22Rv1 (cell line): Measurements from ENCODE around the gene HSPA2.

Experiments used
- H3K27ac ChIP-seq: fragments of 450-650 bp; 2 replicates; pipeline ENCODE4 v1.5.1; 2017
- ZFX ChIP-seq: fragments of 450-650 bp; IDR thresholded peaks from 2 replicates; pipeline ENCODE4 v1.6.1; 2017; ENCODE audit warnings: antibody characterized with exemption, borderline replicate concordance
- TF ChIP-seq, protein P1 (sequence below): fragments of 450-650 bp; IDR thresholded peaks from 2 replicates; pipeline ENCODE4 v1.5.1; 2017; ENCODE audit warnings: mild to moderate bottlenecking

HSPA2 gene

DNA sequence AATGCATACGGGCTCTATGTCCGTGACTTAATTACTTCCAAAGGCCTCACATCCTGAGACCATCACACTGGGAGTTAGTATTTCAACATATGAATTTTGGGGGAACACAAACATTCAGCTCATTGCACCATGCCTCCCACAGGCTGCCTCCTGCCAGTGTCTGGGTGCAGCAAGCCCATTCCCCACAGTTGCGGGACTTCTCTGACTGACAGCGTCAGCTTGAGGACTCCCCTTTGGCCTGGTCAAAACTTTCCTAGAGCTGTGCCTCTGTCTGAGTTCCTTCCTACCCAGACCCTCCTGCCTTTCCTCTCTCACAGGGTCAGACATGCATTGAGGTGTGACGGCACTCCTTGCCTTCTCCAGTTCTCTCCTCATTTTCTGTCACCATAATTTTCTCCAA is 36.7 kb downstream of the HSPA2 start:
- no peak overlapping the region for H3K27ac ChIP-seq
- TF ChIP-seq ZFX: no peak
- TF ChIP-seq, protein P1, sequence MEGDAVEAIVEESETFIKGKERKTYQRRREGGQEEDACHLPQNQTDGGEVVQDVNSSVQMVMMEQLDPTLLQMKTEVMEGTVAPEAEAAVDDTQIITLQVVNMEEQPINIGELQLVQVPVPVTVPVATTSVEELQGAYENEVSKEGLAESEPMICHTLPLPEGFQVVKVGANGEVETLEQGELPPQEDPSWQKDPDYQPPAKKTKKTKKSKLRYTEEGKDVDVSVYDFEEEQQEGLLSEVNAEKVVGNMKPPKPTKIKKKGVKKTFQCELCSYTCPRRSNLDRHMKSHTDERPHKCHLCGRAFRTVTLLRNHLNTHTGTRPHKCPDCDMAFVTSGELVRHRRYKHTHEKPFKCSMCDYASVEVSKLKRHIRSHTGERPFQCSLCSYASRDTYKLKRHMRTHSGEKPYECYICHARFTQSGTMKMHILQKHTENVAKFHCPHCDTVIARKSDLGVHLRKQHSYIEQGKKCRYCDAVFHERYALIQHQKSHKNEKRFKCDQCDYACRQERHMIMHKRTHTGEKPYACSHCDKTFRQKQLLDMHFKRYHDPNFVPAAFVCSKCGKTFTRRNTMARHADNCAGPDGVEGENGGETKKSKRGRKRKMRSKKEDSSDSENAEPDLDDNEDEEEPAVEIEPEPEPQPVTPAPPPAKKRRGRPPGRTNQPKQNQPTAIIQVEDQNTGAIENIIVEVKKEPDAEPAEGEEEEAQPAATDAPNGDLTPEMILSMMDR: no peak

DNA sequence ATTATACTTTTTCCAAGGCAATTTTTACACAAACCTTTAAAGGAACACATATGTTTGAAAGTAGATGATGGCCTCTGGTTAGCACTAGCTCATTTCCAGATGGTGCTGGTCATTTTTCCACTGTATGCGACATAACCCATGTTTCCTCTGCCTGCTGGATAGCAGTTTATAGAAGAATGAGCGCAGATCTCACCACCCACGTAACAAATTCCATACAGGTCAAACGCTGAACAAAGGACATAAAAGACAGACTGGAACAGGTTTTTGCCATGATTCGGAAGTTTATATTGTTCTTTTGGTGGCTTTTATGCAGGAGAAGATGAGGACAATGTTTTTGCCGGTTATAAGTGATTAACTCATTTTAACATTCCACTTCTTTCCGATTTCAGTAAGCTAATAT is 39.9 kb downstream of the HSPA2 start:
- H3K27ac ChIP-seq: no peak overlapping the region
- TF ChIP-seq, protein P1: no peak
- TF ChIP-seq ZFX: no peak

DNA sequence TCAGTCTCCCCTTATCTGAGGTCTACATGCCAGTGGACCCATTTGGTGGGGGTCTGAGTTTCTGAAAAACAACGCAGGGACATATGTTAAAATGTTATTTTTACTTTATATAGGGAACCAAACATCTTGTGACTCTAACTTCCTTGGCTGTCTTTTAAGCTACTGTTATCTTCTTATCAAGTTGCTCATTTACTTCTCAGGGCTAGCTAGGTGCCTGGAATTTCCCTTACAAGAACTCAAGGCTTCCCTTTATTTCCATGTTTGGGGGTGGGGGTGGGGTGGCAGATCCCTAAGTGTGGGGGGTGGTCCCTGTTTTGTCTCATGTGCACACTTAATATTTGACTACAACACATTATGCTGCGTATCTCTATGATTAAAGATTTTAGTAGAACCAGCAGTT is 40.8 kb downstream of the HSPA2 start:
- H3K27ac ChIP-seq: no peak overlapping the region
- TF ChIP-seq, protein P1: no peak
- TF ChIP-seq ZFX: no peak

DNA sequence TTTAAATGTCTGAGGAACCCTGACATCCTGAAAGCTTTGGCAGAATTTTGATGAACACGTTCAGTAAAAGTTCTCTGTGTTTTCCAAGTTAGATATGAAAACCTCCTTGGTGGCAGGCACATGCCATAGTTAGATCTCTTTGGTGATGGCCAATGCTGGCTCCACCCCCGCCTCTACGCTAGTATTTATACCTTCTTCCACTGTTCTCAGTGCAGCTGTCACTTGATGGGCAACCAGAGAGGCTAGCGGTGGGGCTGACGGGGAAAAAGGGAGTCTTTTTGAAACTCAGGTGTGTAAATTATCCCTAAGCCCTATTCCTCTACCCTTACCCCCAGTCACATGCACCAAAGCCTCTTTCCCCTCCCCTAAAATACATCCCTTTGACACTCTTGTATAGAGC is 41.3 kb downstream of the HSPA2 start:
- no peak for TF ChIP-seq ZFX
- TF ChIP-seq, protein P1: no peak
- H3K27ac ChIP-seq: no peak overlapping the region

DNA sequence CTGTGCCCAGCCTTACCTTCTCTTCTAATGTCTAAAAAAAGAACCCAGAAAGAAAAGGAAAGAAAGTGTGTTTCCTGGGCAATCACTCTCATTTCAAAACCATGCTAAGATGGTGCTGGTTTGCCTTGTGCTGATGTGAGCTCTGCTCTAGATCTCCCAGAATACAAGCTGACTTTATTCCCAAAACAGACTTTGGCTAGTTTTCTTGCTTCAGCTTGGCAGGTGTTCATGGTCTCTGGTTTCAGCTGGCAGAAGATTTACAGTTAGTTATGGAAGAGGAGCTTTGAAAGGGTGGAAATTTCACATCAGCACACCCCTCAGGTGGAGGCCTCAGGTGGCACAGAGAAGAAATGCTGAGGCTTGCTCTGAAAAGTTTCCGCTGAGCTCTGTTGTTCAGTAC is 43.6 kb downstream of the HSPA2 start:
- TF ChIP-seq ZFX: no peak
- TF ChIP-seq, protein P1: no peak
- no peak overlapping the region for H3K27ac ChIP-seq

DNA sequence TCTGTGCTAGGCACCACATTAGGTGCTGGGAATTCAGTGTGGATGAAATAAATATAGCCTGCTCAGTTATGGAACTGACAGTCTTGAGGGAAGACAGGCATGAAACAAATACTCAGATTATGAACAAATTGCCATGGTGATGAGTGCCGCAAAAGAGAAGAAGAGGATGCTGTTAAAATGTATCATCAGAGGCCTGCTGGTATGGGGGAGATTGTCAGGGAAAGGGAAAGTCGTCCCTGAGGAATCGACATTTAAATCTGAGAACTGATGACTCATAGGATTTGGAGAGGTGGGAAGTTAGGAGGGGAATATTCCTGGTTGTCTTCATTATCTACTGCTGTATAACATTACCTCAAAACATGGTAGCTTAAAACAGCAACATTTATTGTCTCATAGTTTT is 51.3 kb downstream of the HSPA2 start:
- TF ChIP-seq, protein P1: no peak
- TF ChIP-seq ZFX: no peak
- H3K27ac ChIP-seq: no peak overlapping the region
